PFSK-1 (cell line): ENCODE data around the gene PACSIN1.

Experiments used
- FOXP2 ChIP-seq: optimal IDR thresholded peaks from 2 replicates; pipeline ENCODE3; 2011; ENCODE audit warnings: borderline replicate concordance, control low read depth, inconsistent platforms; ENCODE audit not compliant: insufficient read depth; ENCODE audit errors: extremely low read length, extremely low read depth
- POLR2AphosphoS5 ChIP-seq: IDR thresholded peaks from 2 replicates; pipeline ENCODE4 v1.6.1; 2012; ENCODE audit warnings: low read depth, mild to moderate bottlenecking, control low read depth, low read length, moderate library complexity
- SIN3A ChIP-seq: IDR thresholded peaks from 2 replicates; pipeline ENCODE4 v1.6.1; 2012; ENCODE audit warnings: mild to moderate bottlenecking, low read length, moderate library complexity, borderline replicate concordance; ENCODE audit not compliant: insufficient read depth
- TAF1 ChIP-seq: IDR thresholded peaks from 2 replicates; pipeline ENCODE4 v1.6.1; 2012; ENCODE audit warnings: low read length, control low read depth, borderline replicate concordance; ENCODE audit not compliant: insufficient read depth

DNA sequence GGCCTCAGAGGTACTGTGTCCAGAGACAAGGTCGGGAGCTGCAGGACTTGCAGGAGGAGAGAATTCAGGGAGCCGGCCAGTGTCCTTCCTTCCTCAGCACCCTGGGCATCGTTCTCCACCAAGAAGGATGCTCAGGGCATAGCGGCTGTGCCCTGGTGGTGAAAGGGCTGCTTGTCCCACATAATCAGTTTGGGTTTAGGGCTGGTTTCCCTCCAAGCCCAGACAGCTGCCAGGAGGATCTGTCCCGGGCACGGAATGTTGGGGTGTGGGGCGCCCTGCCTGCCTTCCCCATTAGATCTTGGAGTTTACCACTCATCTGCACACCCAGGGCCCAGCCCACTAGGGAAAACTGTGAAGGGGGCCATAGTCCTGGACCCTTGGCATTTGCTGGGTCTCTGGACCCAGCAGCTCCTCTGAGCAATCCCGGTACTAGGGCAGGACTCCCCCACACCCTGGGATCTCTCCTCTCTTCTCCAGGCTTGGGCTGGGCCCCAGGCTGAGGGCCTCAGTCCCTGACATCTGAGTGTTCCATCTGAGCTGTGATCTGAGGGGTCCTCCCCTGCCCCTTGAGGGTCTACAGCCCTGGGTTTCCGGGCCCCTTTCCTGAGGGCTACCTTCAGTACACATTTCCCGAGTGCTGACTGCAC lies 108.9 kb downstream of the PACSIN1 start:
- TF ChIP-seq TAF1 (no peak), SIN3A (no peak), POLR2AphosphoS5 (no peak), FOXP2 (no peak)
